SIG-M5 treated with dmso at 0.1 percent for 504 hours (cell line): ENCODE measurements around the gene THADA.
"Not testable (repeated sequence)": the region's sequence is repeated elsewhere in the genome, so short reads cannot be mapped to it uniquely, and the experiment has no call there.

Source experiments
- DNase-seq: peaks from one replicate; lab custom pipeline; 2025; ENCODE audit not compliant: unreplicated experiment; lab: John Stamatoyannopoulos, UW

The THADA gene

GRCh38 chr2:43605079-43605655 lies 9.3 kb upstream of the THADA start:
- DNase-seq: peak; percentile 49

GRCh38 chr2:43604674-43605073 lies 8.8 kb upstream of the THADA start:
- no peak for DNase-seq

GRCh38 chr2:43600596-43600995 lies 4.8 kb upstream of the THADA start:
- DNase-seq: not testable (repeated sequence)

- no peak for DNase-seq
Observed at GRCh38 chr2:43594875-43595274, 963 bp downstream of the THADA start.

- no peak for DNase-seq
Observed at GRCh38 chr2:43593254-43593653, 2.6 kb downstream of the THADA start.

GRCh38 chr2:43592443-43592842 lies 3.4 kb downstream of the THADA start:
- DNase-seq: peak; percentile 2

GRCh38 chr2:43585708-43586107 lies 10.1 kb downstream of the THADA start:
- no peak for DNase-seq

- no peak for DNase-seq
Observed at GRCh38 chr2:43579275-43579981, 16.4 kb downstream of the THADA start.

GRCh38 chr2:43576981-43577892 lies 18.6 kb downstream of the THADA start:
- DNase-seq: peak; percentile 69

- no peak for DNase-seq
Observed at GRCh38 chr2:43572244-43572643, 23.6 kb downstream of the THADA start.

GRCh38 chr2:43569921-43570320 lies 25.9 kb downstream of the THADA start:
- no peak for DNase-seq

- DNase-seq: no peak
Observed at GRCh38 chr2:43568228-43568627, 27.6 kb downstream of the THADA start.

GRCh38 chr2:43566461-43566729 lies 29.4 kb downstream of the THADA start:
- no peak for DNase-seq

GRCh38 chr2:43563679-43564078 lies 32.2 kb downstream of the THADA start:
- no peak for DNase-seq

GRCh38 chr2:43560231-43560547 lies 35.6 kb downstream of the THADA start:
- no peak for DNase-seq

- DNase-seq: no peak
Observed at GRCh38 chr2:43559391-43560230, 36.2 kb downstream of the THADA start.

- no peak for DNase-seq
Observed at GRCh38 chr2:43557196-43557595, 38.6 kb downstream of the THADA start.

- DNase-seq: no peak
Observed at GRCh38 chr2:43556256-43556655, 39.6 kb downstream of the THADA start.

- DNase-seq: peak; percentile 21
Observed at GRCh38 chr2:43553341-43553855, 42.4 kb downstream of the THADA start.

- no peak for DNase-seq
Observed at GRCh38 chr2:43551990-43552389, 43.8 kb downstream of the THADA start.

GRCh38 chr2:43548381-43548780 lies 47.5 kb downstream of the THADA start:
- DNase-seq: not testable (repeated sequence)
